Anterior cingulate cortex (tissue), 58 donors: Measurements from ENCODE around the gene HMSD.
A peak's percentile ranks its signal among the peaks of the same experiment; 100 is the strongest.

Experiments
- DNase-seq, 58 donors: peaks; one replicate each; lab custom pipeline; 2025; lab: John Stamatoyannopoulos, UW

Gene HMSD

GRCh38 chr18:63986885-63987284 lies 37.8 kb downstream of the HMSD start:
- no peak for DNase-seq

- DNase-seq = no peak
These were observed 38.6 kb downstream of the HMSD start for GRCh38 chr18:63987743-63988142.

GRCh38 chr18:63992751-63993150 lies 43.6 kb downstream of the HMSD start:
- no peak for DNase-seq

GRCh38 chr18:63994783-63995399 lies 45.8 kb downstream of the HMSD start:
- DNase-seq = peak in 35 of 58 donors; percentile 1 to 56 (median 18)

GRCh38 chr18:63997041-63997440 lies 47.9 kb downstream of the HMSD start:
- no peak for DNase-seq

- no peak for DNase-seq
These were observed 48.5 kb downstream of the HMSD start for GRCh38 chr18:63997606-63998005.

- DNase-seq = no peak
These were observed 50.8 kb downstream of the HMSD start for GRCh38 chr18:63999871-64000270.

GRCh38 chr18:64002581-64002980 lies 53.5 kb downstream of the HMSD start:
- no peak for DNase-seq

- no peak for DNase-seq
These were observed 60.2 kb downstream of the HMSD start for GRCh38 chr18:64009305-64009704.
